22Rv1 (cell line): ENCODE data around the gene COL7A1.

Experiments
- CTCF ChIP-seq: fragments of 450-650 bp; IDR thresholded peaks from 2 replicates; pipeline ENCODE4 v1.5.1; 2017; ENCODE audit warnings: mild to moderate bottlenecking
- ZFX ChIP-seq: fragments of 450-650 bp; IDR thresholded peaks from 2 replicates; pipeline ENCODE4 v1.6.1; 2017; ENCODE audit warnings: antibody characterized with exemption, borderline replicate concordance

GRCh38 chr3:48532977-48533337, 62.2 kb downstream of the COL7A1 start:
- TF ChIP-seq CTCF (no peak), ZFX (no peak)
